Esophagus squamous epithelium (tissue), 5 donors: ENCODE results near the gene EFS. TPM values are rescaled to one million over a fixed set of nuclear protein-coding genes. Genes with fewer than 3 reads are reported as not detected.

Experiments
- DNase-seq: peaks from one replicate; lab custom pipeline; 2025; lab: John Stamatoyannopoulos, UW
- H3K27ac ChIP-seq, 4 donors: fragments of 200-600 bp; sonication (generic); one replicate each; pipeline ENCODE4 v1.5.1; 2016 to 2019; ENCODE audit warnings: mild to moderate bottlenecking in 1 of 4
- H3K27me3 ChIP-seq, 4 donors: fragments of 200-600 bp; sonication (generic); 1 replicate in 3 of 4; 2 replicates in 1 of 4; pipeline versions ENCODE4 v1.5.1 to v1.6.0; 2017 to 2021; ENCODE audit warnings: antibody characterized with exemption in 1 of 4
- H3K36me3 ChIP-seq, 3 donors: fragments of 200-600 bp; sonication (generic); one replicate each; pipeline ENCODE4 v1.5.1; 2016 to 2019
- H3K4me1 ChIP-seq, 3 donors: fragments of 200-600 bp; sonication (generic); one replicate each; pipeline ENCODE4 v1.5.1; 2017 to 2019
- H3K4me3 ChIP-seq, 4 donors: fragments of 200-600 bp; sonication (generic); 1 replicate in 3 of 4; 2 replicates in 1 of 4; pipeline ENCODE4 v1.5.1; 2016 to 2019; ENCODE audit warnings: mild to moderate bottlenecking in 2 of 4, moderate library complexity in 1 of 4
- H3K9me3 ChIP-seq, 3 donors: fragments of 200-600 bp; sonication (generic); one replicate each; pipeline ENCODE4 v1.5.1; 2016 to 2019
- CTCF ChIP-seq, 6 experiments: fragments of 450-650 bp in 4 of 6; fragments of 200-600 bp in 2 of 6; sonication (generic) in 2 of 6; IDR thresholded peaks; one replicate each; pipeline ENCODE4 v1.5.1; 2016 to 2019; ENCODE audit warnings: antibody characterized with exemption in 6 of 6, mild to moderate bottlenecking in 4 of 6, moderate library complexity in 4 of 6
- POLR2A ChIP-seq, 4 donors: fragments of 450-650 bp; IDR thresholded peaks; one replicate each; pipeline ENCODE4 v1.6.1; 2017; ENCODE audit warnings: antibody characterized with exemption in 4 of 4, mild to moderate bottlenecking in 4 of 4, moderate library complexity in 3 of 4
- WGBS, 2 donors: methylation state at CpG; one replicate each; pipeline ENCODE4 v1.1.5; 2018; 5-methylcytosine and 5-hydroxymethylcytosine counted together
- intact Hi-C: fragments of 100-400 bp; cut with DNase I; formaldehyde crosslinking; loops from one replicate; pipeline ENCODE4 v1.15.0; 2022
- total RNA-seq, 4 donors: library from RNA; depleted of rRNA; stranded (reverse); fragments of >200 nt; gene quantifications; one replicate each; pipeline ENCODE4 v1.1.0, GENCODE V29; 2016
- donor health status: DM: yes; HTN: yes; CAD: no.

EFS gene
- total RNA-seq, 4 donors from 2014 or later: 17.8 to 34.4 (median 20.9) TPM

GRCh38 chr14:23409966-23410635, 45.1 kb upstream of the EFS start:
- Histone ChIP-seq H3K9me3 (no peaks in the 10 kb centered on the region), H3K27ac (no peak overlapping the region), H3K4me3 (no peak overlapping the region), H3K36me3 (no peaks in the 10 kb centered on the region), H3K27me3 (peaks cover 0 to 46% (median 0%) of the 10 kb centered on the region in 4 donors), H3K4me1 (no peaks in the 10 kb centered on the region)
- intact Hi-C loops: no loop called here
- WGBS, 2 donors: 87 to 90% methylated on average over 8 to 9 of the region's 14 CpGs
- TF ChIP-seq POLR2A (IDR thresholded peaks at IDR 0.05) (no peak), CTCF (IDR thresholded peaks at IDR 0.05) (no peak)
- no peak for DNase-seq

- H3K4me3 ChIP-seq: no peak overlapping the region
- intact Hi-C loops: no loop called here
- whole genome bisulfite sequencing, 2 donors: 20 to 74% methylated on average over 1 to 2 of the region's 2 CpGs
- peaks cover 0 to 52% (median 0%) of the 10 kb centered on the region in 4 donors for H3K27me3 ChIP-seq
- H3K27ac ChIP-seq: no peak overlapping the region
- TF ChIP-seq POLR2A (IDR thresholded peaks at IDR 0.05) (no peak), CTCF (IDR thresholded peaks at IDR 0.05) (no peak)
- no peak for DNase-seq
- no peaks in the 10 kb centered on the region for H3K36me3 ChIP-seq
- H3K4me1 ChIP-seq: no peaks in the 10 kb centered on the region
- H3K9me3 ChIP-seq: no peaks in the 10 kb centered on the region
Observed at GRCh38 chr14:23409475-23409874, 44.5 kb upstream of the EFS start.

- 57% methylated on average over 4 to 5 of the region's 5 CpGs for WGBS, 2 donors
- TF ChIP-seq POLR2A (IDR thresholded peaks at IDR 0.05): no peak
- TF ChIP-seq CTCF (IDR thresholded peaks at IDR 0.05): no peak
- Histone ChIP-seq H3K36me3 (no peaks in the 10 kb centered on the region), H3K27me3 (peaks cover 0 to 62% (median 0%) of the 10 kb centered on the region in 4 donors), H3K4me3 (no peak overlapping the region), H3K4me1 (no peaks in the 10 kb centered on the region), H3K9me3 (no peaks in the 10 kb centered on the region), H3K27ac (no peak overlapping the region)
- no peak for DNase-seq
- intact Hi-C loops: no loop called here
Observed at GRCh38 chr14:23408307-23408630, 43.3 kb upstream of the EFS start.

- peaks cover 0 to 66% (median 0%) of the 10 kb centered on the region in 4 donors for H3K27me3 ChIP-seq
Observed at GRCh38 chr14:23407516-23408306, 42.7 kb upstream of the EFS start, which contains the start of gene MYH6. TSS of gene MYH6 (minus strand) at chr14:23408273. CDS start at chr14:23407223, 1,050 bp downstream.

More at GRCh38 chr14:23407516-23408306, 42.7 kb upstream of the EFS start, which contains the start of gene MYH6:
- no peak for DNase-seq
- TF ChIP-seq CTCF (IDR thresholded peaks at IDR 0.05) (no peak), POLR2A (IDR thresholded peaks at IDR 0.05) (no peak)
- 69 to 75% methylated on average over 14 of the region's 15 CpGs for WGBS, 2 donors
- intact Hi-C loops: no loop called here
- no peaks in the 10 kb centered on the region for H3K4me1 ChIP-seq
- no peaks in the 10 kb centered on the region for H3K36me3 ChIP-seq
- H3K4me3 ChIP-seq: no peak within 1 kb of the TSS
- H3K9me3 ChIP-seq: no peaks in the 10 kb centered on the region
- no peak within 1 kb of the TSS for H3K27ac ChIP-seq
